ENCODE data around the gene SLC16A11.

GRCh38 chr17:7058831-7059447 lies 15.0 kb upstream of the SLC16A11 start:
- no peak for TF ChIP-seq CTCF (IDR thresholded peaks at IDR 0.05; ENCODE audit: poor library complexity, severe bottlenecking)
- no peak for TF ChIP-seq POLR2AphosphoS5 (IDR thresholded peaks at IDR 0.05)
- no peak for TF ChIP-seq RAD21 (conservative IDR thresholded peaks at IDR 0.05)
- no peak for TF ChIP-seq EP300 (conservative IDR thresholded peaks at IDR 0.05; ENCODE audit: poor library complexity, severe bottlenecking)
